Ramos (cell line): ENCODE results near the gene PDE2A.

Experiments
- in situ Hi-C: fragments of 300-500 bp; cut with MboI; formaldehyde crosslinking; loops from one replicate; pipeline ENCODE4 v1.14.3; 2022; ENCODE audit warnings: low sequenced_read_pairs; ENCODE audit not compliant: unreplicated experiment

Gene PDE2A

GRCh38 chr11:72673943-72674828 lies at the start of gene PDE2A:
PDE2A (minus strand) TSS chr11:72674422; CDS start chr11:72674207, 215 bp downstream.
- in situ Hi-C loops, result no loop called here

- in situ Hi-C loops, result loop anchor here (5.0 kb wide), 1 partner anchor 69 kb away; the partner anchor contains the start of gene STARD10
These were observed 49.3 kb upstream of the PDE2A start for GRCh38 chr11:72723508-72723907.

- in situ Hi-C loops, result loop anchor here (5.0 kb wide), 1 partner anchor 70 kb away; the partner anchor contains the start of gene STARD10
These were observed 48.0 kb upstream of the PDE2A start for GRCh38 chr11:72722050-72722748.

GRCh38 chr11:72721689-72722049 lies 47.4 kb upstream of the PDE2A start:
- in situ Hi-C loops, result loop anchor here (5.0 kb wide), 1 partner anchor 71 kb away; the partner anchor contains the start of gene STARD10

- in situ Hi-C loops, result loop anchor here (5.0 kb wide), 1 partner anchor 71 kb away; the partner anchor contains the start of gene STARD10
These were observed 47.1 kb upstream of the PDE2A start for GRCh38 chr11:72721276-72721675.

- in situ Hi-C loops, result loop anchor here (5.0 kb wide), 1 partner anchor 72 kb away; the partner anchor contains the start of gene STARD10
These were observed 46.6 kb upstream of the PDE2A start for GRCh38 chr11:72720784-72721183.

- in situ Hi-C loops, result loop anchor here (5.0 kb wide), 1 partner anchor 72 kb away; the partner anchor contains the start of gene STARD10
These were observed 45.8 kb upstream of the PDE2A start for GRCh38 chr11:72720047-72720446.

- in situ Hi-C loops, result no loop called here
These were observed 45.3 kb upstream of the PDE2A start for GRCh38 chr11:72719551-72719950.

GRCh38 chr11:72719144-72719543 lies 44.9 kb upstream of the PDE2A start:
- in situ Hi-C loops, result no loop called here

GRCh38 chr11:72718101-72718501 lies 43.9 kb upstream of the PDE2A start:
- in situ Hi-C loops, result no loop called here

GRCh38 chr11:72716788-72717435 lies 42.7 kb upstream of the PDE2A start:
- in situ Hi-C loops, result no loop called here

- in situ Hi-C loops, result no loop called here
These were observed 42.1 kb upstream of the PDE2A start for GRCh38 chr11:72716290-72716689.

- in situ Hi-C loops, result no loop called here
These were observed 38.6 kb upstream of the PDE2A start for GRCh38 chr11:72712841-72713240.

GRCh38 chr11:72712168-72712751 lies 38.0 kb upstream of the PDE2A start:
- in situ Hi-C loops, result no loop called here

GRCh38 chr11:72711141-72711540 lies 36.9 kb upstream of the PDE2A start:
- in situ Hi-C loops, result no loop called here

- in situ Hi-C loops, result no loop called here
These were observed 36.1 kb upstream of the PDE2A start for GRCh38 chr11:72710278-72710677.

- in situ Hi-C loops, result no loop called here
These were observed 35.4 kb upstream of the PDE2A start for GRCh38 chr11:72709478-72710238.

- in situ Hi-C loops, result no loop called here
These were observed 32.8 kb upstream of the PDE2A start for GRCh38 chr11:72707032-72707431.

- in situ Hi-C loops, result no loop called here
These were observed 32.4 kb upstream of the PDE2A start for GRCh38 chr11:72706579-72706978.
